Inflammatory macrophage (primary cell): ENCODE data around the gene ARHGAP32.
"Not testable (repeated sequence)": the region's sequence is repeated elsewhere in the genome, so short reads cannot be mapped to it uniquely, and the experiment has no call there.

ENCODE experiments used
- DNase-seq, 2 donors: peaks; one replicate each; pipeline ENCODE4 v3.0.0-alpha.2; 2020 to 2022

The ARHGAP32 gene

DNA sequence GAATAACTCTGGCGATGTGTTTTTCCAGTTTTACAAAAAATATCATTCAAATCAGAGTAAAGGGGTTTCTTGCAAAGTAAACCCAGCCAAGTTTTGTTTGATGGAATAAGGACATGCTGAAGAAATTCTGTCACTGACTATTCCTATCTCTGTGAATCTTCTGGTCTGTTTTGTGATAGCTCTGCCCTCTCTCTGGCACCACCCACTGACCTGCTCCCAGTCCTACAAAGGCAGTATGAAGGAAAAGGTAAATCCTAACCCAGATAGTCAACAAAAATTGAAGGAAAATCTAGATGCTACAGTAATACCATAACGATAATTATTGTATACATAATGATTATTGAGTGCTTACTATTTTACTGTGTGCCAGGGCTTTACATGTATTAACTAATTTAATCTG is 173.1 kb downstream of the ARHGAP32 start:
- no peak for DNase-seq

DNA sequence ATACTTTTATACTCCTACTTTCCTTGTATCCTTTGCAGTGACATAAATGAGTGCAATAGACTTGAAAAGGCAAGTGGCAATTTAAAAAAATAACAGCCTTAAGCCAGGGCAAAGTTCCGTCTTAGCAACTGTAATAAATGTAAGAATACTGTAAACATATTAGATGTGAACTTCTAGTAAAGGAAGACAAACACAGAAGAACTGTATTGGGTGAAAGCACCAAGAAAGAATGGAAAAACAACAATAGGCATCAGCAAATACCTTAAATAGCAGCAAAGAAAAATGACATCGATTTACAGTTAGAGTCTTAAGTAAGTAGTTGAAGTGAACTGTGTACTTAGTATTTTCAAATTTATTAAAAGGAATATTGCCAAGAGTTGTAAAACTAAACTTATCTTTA is 174.0 kb downstream of the ARHGAP32 start:
- no peak for DNase-seq

- no peak for DNase-seq
Observed at GRCh38 chr11:129013737-129014475, 178.2 kb downstream of the ARHGAP32 start.

DNA sequence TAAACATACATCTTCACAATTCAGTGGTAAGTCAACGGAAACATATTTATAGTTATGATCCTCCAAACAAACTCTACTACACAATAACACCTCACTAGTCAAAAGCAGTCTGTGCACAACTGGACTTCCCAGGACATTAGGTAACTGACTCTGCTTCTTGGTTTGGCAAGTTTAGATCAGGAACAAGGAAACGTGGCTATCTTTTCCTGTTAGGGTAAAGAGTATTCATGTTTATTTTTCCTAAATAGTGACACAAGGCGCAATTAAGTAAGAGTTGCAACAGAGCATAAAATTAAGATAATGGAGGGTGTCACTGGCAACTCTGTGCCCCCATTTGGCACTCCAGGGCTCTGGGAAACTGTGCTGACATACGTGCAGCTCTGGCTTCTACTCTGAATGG is 179.2 kb downstream of the ARHGAP32 start:
- DNase-seq, result no peak

- DNase-seq, result no peak
Observed at GRCh38 chr11:129006161-129006560, 186.0 kb downstream of the ARHGAP32 start.

DNA sequence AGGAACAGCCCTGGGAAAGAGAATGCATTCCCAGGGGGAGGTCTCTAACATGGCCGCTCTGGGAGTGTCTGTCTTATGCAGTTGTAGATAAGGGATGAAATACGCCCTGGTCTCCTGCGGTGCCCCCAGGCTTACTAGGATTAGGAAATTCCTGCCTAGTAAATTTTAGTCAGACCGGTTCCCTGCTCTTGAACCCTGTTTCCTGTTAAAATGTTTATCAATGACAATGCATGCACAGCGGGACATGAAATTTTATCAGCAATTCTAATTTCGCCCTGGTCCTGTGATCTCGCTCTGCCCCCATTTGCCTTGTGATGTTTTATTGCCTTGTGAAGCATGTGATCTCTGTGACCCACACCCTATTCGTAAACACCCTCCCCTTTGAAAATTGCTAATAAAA is 193.0 kb downstream of the ARHGAP32 start:
- not testable (repeated sequence) for DNase-seq

GRCh38 chr11:128988242-128988970 is 203.7 kb downstream of the ARHGAP32 start:
- DNase-seq, result no peak

GRCh38 chr11:128985880-128986279 is 206.2 kb downstream of the ARHGAP32 start:
- DNase-seq, result no peak

GRCh38 chr11:128983023-128983422 is 209.1 kb downstream of the ARHGAP32 start:
- no peak for DNase-seq

GRCh38 chr11:128981254-128981653 is 210.9 kb downstream of the ARHGAP32 start:
- no peak for DNase-seq

GRCh38 chr11:128970598-128971190 is 221.4 kb downstream of the ARHGAP32 start:
- DNase-seq, result no peak

DNA sequence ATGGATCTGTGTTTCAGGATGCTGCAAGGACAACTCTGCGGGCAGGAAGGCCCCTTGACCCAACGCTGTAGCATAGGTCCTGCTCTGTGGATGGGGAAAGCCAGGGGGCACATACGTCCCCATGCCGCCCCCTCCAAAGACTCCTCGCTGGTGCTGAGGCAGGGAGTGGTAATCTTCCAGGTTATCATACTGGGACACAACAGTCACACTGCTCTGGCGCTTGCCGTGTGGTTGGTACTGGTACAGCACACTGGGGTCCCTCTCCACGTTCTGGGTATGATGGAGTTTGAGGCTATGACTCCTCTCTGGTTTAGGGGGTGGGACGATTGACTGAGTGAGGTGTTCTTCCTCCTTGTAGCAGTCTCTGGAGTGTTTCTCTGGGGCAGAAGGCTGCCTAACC is 223.2 kb downstream of the ARHGAP32 start:
- DNase-seq, result no peak

- no peak for DNase-seq
Observed at GRCh38 chr11:128967578-128967977, 224.5 kb downstream of the ARHGAP32 start.

DNA sequence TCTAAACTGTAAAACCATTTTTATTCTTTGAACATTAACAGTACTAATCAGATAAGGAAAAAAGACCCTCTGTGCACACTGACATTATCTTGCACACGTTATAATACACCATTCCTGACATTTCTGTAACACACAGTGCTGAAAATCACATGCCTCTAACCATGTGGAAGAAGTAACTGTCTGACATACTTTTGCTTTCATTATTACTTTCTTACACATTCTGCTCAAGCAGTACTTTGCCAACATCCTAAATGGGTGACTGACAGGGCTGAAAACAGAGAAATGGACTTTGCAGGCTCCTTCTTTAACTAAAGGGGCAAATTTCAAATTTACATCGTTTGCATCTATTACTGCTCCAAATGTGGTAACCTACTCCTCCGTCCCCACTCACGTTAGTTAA is 226.6 kb downstream of the ARHGAP32 start:
- peak; percentile 18 to 21 for DNase-seq

GRCh38 chr11:128964463-128964930 is 227.6 kb downstream of the ARHGAP32 start:
- DNase-seq, result no peak

DNA sequence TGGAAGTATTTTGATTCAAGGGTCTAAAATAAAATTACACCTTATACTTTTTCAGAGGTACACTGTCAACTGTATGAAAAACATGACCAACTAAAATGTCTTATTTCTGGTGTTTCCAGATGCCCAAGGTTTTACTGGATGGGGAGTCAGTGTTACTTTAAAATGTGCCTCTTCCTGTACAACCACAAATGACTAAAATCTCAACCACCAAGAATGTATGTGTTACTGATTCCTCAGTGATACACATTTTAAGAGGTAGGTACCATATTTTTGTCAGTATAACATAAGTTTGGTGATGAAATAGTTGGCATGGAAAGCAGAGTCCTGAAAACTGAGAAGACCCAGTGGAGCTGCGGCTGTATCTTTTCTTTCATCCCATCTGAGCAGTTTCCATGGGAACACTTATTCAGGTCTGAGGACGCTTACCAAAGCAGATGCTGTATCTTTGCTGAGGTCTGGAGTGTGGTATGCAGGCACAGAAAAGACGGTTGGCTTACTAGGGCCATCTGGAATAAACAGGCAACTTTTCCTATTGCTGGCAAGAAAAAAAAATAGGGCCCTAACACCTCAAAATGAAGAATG is 228.3 kb downstream of the ARHGAP32 start:
- no peak for DNase-seq

DNA sequence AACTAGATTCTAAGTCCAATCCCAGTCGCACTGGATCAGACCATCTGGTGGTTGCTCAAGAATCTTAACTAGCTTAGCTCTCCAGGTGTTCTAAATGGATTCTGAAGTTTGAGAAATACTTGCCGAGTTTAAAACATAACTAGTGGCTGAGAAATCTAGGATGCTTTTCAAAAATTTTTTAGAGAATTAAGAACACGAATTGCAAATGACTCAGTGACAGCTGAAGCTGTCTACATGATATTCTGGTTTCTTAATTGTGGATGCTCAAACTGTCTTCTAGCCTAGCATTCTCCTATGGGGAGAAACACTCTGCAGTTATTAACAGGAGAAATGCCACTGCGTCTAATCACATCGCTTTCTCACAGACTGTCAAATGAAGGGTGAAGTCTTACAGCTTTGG is 229.2 kb downstream of the ARHGAP32 start:
- no peak for DNase-seq

- no peak for DNase-seq
Observed at GRCh38 chr11:128961645-128962044, 230.5 kb downstream of the ARHGAP32 start.

DNA sequence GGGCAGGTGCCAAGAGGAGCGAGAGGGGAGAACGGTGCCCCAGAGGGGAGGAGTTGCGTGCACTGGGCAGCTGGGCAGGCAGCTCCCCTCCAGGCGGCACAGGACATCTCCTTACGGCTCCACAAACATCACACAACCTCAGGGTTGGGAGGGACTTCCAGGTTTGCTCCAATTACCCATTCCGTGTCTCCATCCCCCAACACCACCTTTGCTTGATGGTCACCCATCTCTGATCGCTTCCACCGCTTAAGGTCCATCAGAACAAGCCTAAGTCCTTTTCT is 235.0 kb downstream of the ARHGAP32 start:
- DNase-seq, result no peak

DNA sequence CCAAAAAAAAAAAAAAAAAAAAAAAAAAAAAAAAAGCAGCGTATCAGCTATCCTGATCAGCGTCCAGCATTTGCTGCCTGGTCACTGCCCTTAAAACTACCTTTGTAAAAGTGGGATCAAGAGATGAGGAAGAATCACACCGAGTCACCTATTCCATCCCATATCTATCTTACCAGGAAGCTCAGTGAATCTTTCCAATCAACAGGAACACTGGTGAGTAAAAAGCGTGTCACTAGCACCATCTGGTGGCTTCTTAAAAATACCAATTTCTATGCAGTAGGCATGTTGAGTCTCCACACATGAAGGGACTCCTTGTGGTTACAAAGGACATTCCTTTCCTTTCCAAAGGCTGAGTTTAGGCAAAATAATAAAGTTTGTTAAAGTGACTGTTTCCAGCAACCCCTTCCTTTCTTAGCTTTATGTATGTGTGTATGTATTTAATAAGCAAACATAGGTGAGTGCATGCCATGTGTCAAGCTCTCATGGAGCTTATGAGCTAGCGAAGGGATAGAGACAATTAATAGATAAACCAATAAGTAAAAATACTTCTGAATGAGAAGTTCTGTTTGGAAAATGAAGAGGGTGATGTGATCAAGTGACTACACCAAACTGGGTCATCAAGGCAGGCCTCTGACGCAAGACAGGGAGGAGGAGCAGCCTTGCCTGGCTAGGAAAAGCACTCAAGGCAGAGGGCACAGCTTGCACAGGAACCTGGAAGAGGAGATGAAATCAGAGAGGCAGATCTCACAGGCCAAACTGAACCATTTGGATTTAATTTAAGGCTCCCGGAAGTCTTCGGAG is 235.5 kb downstream of the ARHGAP32 start:
- peak; percentile 81 to 83 for DNase-seq

DNA sequence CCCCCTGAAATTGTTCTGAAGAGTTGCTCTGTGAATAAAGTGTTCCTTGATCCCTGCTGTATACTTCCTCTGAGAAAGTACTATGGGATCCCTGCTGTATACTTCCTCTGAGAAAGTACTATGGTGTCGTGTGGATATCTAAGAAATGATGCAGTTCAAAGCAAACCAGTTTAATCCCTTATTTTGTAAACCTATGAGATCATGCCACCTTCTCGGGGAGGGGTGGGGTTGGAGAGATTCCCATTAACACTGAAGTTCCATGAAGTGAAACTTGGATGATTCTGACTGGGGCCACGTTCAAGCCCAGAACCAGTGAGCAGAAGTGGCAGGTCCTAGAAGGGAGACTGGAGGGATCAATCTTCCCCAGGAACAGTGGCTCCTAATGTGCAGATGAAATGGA is 236.5 kb downstream of the ARHGAP32 start:
- DNase-seq, result no peak

GRCh38 chr11:128953151-128953550 is 239.0 kb downstream of the ARHGAP32 start:
- no peak for DNase-seq
